A172 (cell line): Measurements from ENCODE around the gene TREH. TPM values are rescaled to one million over a fixed set of nuclear protein-coding genes. Genes with fewer than 3 reads are reported as not detected.
"Not testable (repeated sequence)": the region's sequence is repeated elsewhere in the genome, so short reads cannot be mapped to it uniquely, and the experiment has no call there.

Experiments
- DNase-seq: peaks from one replicate; pipeline ENCODE4 v3.0.0-alpha.2; 2015; ENCODE audit warnings: low spot score
- total RNA-seq: library from RNA; depleted of rRNA; stranded (reverse); fragments of >200 nt; shearing (Covaris generic); gene quantifications from 2 replicates; pipeline ENCODE4 v1.2.3, GENCODE V29; 2014

TREH gene
- total RNA-seq, 1 experiment from 2014 or later = not detected

GRCh38 chr11:118696673-118697226 lies 17.3 kb upstream of the TREH start:
- no peak for DNase-seq

GRCh38 chr11:118694771-118695170 lies 15.3 kb upstream of the TREH start:
- no peak for DNase-seq

DNA sequence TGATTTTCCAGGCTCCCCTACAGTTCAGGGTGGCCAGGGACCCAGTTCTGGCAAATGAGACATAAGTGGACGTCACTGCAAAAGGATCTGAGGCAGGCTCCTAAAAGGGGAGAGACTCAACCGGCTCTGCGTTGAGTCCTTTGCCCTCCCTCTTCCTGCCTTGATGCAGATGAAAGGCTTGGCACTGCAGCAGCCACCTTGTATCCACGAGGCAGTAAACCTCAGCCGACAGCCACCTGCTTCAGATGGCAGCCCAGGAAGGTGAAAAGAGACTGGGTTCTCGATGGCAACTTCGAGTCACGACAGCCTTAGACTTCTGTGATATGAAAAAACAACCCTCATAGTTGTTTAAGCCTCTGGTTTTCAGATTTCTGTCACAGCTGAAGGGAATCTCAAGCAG lies 14.7 kb upstream of the TREH start:
- no peak for DNase-seq

DNA sequence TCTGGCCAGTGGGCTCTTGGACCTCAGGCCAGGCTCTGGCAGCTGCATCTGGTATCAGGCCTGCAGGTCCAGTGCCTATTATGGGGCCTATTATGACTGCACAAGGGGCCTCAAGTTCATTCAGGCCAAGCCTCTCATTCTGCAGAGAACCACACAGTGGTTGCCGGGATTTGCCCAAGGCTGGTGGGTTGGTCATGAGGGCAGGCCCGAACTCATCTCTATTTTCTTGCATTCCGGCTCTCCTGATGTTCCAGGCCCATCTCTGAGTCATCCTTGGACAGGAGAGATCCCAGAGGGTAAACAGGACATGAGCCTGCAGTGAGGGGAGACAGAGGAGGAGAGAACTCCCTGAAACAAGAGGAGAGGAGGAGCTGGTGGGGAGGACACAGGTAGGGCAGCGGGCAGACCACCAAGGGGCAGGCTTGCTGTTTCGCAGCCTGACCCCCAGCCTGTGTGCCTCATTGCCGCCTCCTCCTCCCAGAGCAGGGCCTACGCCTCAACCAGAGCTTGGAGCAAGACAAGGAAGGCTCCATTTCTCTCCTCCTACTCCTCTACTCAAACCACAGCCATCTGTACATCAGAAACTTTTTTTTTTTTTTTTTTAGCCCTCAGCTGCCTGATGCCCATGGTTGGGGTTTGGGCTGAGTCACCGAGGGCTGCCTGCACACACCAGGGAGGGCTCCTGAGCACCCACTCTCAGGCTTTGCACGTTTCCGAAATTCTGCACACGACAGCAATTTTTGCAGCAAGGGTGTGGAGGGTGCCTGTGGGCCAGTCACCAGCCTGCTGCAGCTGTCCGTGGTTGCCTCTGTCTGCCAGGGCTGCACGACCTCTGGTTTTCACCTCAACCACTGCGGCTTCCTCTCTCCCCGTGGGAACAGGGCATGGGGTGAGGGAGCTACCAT lies 12.7 kb upstream of the TREH start:
- peak; percentile 8 for DNase-seq

DNA sequence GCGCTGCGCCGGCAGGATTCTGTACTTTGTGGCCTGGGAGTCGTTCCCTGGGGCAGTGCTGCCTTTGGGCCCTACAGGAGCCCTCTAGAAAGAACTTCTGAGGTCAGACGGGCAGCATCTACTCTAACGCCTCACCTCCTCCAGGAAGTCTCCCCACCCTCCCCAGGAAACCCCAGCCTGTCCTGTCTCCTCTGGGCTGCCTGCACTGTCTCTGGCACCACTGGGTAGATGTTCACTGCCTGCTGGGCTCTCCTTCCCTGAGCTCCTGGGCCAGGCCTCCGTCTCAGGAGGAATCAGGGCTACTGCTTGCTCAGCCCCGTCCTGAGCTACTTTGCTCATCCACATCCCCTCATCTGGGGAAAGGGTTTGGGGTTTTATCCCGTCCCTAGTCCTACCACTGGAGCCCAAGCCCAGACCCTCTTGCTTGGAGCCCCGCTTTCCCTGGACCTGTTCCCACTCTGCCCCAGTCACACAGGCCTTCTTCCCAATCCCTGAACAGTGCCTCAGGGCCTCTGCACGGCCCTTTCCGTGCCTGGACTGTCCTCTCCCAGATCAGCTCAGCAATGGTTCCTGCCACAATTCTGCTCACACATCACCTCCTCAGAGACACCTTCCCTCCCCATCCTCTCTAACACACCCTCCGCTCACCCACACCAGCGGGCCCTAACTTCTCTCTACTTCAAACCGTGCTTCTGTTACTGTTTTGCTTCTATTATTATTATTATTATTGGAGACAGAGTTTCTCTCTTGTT lies 11.3 kb upstream of the TREH start:
- no peak for DNase-seq

- DNase-seq = peak; percentile 53
Observed at GRCh38 chr11:118689852-118690552, 10.6 kb upstream of the TREH start.

DNA sequence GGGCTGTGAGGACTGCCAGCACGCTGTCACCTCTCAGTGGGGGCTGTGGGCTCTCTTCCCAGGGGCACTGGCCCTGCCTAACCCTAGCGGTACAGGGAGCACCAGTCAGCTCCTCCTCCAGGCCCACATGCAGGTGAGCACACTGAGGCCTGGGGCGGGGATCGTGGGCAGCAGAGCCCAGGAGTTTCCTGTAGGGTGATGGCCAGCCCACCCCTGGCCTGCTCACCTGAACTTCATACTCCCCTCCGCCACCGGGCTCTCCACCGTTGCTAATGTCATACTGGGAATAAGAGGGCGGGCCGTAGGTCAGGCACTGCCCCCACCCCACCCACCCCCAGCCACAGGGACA lies 10.0 kb upstream of the TREH start:
- DNase-seq = no peak

- no peak for DNase-seq
Observed at GRCh38 chr11:118688851-118689502, 9.5 kb upstream of the TREH start.

DNA sequence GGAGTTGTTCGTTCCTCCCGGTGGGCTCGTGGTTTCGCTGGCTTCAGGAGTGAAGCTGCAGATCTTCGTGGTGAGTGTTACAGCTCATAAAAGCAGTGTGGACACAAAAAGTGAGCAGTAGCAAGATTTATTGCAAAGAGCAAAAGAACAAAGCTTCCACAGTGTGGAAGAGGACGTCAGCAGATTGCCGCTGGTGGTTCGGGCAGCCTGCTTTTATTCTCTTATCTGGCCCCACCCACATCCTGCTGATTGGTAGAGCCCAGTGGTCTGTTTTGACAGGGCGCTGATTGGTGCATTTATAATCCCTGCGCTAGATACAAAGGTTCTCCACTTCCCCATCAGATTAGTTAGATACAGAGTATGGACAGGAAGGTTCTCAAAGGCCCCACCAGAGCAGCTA lies 8.9 kb upstream of the TREH start:
- DNase-seq = not testable (repeated sequence)

DNA sequence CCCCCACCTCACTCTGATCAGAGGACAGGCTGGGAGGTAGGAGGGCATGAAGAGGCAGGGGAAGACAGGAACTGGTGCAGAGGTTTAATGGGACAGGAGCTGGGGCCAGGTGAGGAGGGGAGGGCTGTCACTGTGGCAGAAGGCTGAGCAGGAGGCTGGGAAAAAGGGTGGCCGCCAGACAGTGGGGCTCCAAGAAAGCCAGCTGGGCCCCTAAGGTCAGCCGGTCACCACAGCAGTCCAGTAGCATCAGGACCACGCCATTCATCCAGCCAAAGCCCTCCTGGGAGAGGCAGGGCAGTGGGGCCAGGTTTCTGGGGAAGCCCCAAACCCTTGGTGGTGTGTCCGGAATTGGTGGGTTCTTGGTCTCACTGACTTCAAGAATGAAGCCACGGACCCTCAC lies 8.5 kb upstream of the TREH start:
- DNase-seq = no peak

- DNase-seq = no peak
Observed at GRCh38 chr11:118684187-118684586, 4.7 kb upstream of the TREH start.

DNA sequence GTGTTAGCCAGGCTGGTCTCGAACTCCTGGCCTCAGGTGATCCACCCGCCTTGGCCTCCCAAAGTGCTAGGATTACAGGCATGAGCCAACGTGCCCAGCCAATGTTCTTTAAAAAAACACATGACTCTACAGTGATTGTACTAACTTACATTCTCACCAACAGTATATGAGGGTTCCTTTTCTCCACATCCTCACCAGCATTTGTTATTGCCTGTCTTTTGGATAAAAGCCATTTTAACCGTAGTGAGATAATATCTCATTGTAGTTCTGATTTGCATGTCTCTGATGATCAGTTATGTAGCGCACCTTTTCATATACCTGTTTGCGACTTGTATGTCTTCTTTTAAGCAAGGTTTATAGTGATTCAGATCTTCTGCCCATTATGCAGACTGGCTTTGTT lies 3.5 kb upstream of the TREH start:
- not testable (repeated sequence) for DNase-seq

DNA sequence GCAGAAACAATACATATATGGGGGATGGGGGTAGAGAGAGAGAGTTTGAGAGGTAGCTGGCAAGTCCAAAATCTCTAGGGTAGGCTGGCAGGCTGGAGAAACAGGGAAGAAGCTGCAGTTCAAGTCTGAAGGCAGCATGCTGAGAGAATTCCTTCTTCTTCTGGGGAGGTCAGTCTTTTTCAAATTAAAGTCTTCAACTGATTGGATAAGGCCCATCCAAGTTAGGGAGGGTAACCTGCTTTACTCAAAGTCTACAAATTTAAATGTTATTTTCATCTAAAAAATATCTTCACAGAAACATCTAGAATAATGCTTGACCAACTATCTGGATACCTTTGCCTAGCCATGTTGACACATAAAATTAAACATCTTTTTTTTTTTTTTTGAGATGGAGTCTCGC lies 2.9 kb upstream of the TREH start:
- no peak for DNase-seq

DNA sequence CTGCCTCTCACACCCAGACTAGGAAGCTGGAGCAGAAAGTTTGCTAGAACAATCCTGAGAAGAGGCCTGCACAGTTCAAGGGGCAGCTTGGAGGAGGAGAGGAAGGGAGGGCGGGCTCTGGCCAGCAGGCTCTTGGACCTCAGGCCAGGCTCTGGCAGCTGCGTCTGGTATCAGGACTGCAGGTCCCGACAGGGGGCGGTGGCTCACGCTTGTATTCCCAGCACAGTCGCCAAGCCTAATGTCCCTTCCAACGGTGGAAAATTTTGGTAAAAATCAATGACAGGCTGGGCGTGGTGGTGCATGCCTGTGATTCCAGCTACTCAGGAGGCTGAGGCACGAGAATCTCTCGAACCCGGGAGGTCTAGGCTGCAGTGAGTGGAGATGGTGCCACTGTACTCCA lies 542 bp downstream of the TREH start:
- DNase-seq = not testable (repeated sequence)

GRCh38 chr11:118677977-118678376 lies 1.5 kb downstream of the TREH start:
- no peak for DNase-seq

GRCh38 chr11:118674082-118674435 lies 5.4 kb downstream of the TREH start:
- no peak for DNase-seq

DNA sequence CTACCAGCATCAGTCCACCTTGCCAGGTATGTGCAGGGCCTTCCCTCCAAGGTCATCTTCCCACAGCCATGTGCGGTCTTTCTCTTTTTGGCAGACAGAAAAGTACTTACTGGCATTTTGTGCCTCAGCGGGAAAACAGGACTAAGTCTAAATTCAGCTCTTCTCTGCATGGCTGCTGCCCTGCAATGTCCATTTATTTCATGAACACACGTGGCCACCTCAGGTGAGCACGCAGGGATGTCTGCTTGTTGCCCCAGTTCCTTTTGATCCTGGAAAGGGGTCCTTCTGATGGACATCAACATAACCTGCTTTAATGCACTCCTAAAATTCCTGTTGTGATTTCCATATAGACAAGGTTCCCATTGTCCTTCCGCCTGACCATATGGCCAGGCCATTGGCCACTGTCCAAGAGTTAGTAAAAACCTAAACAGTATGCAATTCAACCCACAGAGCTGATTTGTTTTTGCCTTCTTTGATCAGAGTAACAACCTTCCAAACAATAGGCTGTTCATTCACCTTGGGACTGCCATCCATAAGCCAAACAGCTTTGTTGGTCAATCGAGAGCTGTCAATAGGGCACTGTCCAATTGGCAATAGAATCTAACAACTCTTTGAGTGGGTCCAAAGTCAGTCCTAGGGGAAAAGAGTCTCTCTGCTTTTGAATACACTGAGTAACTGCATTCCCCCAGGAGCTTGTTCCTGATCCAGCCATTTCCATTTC lies 5.9 kb downstream of the TREH start:
- DNase-seq = no peak

GRCh38 chr11:118672846-118673245 lies 6.6 kb downstream of the TREH start:
- no peak for DNase-seq

GRCh38 chr11:118671254-118671653 lies 8.2 kb downstream of the TREH start:
- no peak for DNase-seq

GRCh38 chr11:118670063-118670462 lies 9.4 kb downstream of the TREH start:
- DNase-seq = no peak

DNA sequence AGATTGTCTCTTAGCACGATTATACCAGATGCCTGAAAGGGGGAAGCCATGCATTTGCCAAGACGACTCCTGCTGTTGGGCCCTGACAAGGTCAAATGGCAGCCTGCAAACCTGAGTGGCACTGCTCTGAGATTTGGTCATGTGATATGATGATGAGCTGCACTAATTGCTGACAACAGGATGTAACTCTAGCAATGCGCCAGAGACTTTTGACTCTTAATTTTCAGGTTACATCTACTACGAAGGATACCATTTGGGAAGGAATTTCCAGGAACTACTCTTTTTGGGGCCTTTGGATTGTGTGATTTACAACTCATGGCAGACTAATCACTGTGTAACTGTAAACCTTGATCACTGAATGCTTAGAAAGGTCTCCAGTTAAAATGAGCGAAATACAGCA lies 13.1 kb downstream of the TREH start:
- no peak for DNase-seq
